Glutamatergic neuron (in vitro differentiated cells): Measurements from ENCODE around the gene ADH4. TPM values are rescaled to one million over a fixed set of nuclear protein-coding genes. Genes with fewer than 3 reads are reported as not detected.
"Not testable (repeated sequence)": the region's sequence is repeated elsewhere in the genome, so short reads cannot be mapped to it uniquely, and the experiment has no call there.

ENCODE experiments used
- DNase-seq: peaks from one replicate; pipeline ENCODE4 v3.0.0; 2022
- H3K27ac Mint-ChIP-seq: one replicate; pipeline ENCODE4 v1.8.0; 2020; ENCODE audit warnings: mild to moderate bottlenecking, mixed read lengths, inconsistent platforms; ENCODE audit not compliant: unreplicated experiment
- H3K27me3 Mint-ChIP-seq: one replicate; pipeline ENCODE4 v1.8.0; 2020; ENCODE audit warnings: mild to moderate bottlenecking, moderate library complexity, mixed read lengths, inconsistent platforms; ENCODE audit not compliant: unreplicated experiment
- H3K36me3 Mint-ChIP-seq: one replicate; pipeline ENCODE4 v1.8.0; 2020; ENCODE audit warnings: mild to moderate bottlenecking, mixed read lengths, inconsistent platforms; ENCODE audit not compliant: unreplicated experiment
- H3K4me1 Mint-ChIP-seq: one replicate; pipeline ENCODE4 v1.8.0; 2020; ENCODE audit warnings: mild to moderate bottlenecking, low read depth, mixed read lengths, inconsistent platforms; ENCODE audit not compliant: unreplicated experiment
- H3K4me3 Mint-ChIP-seq: one replicate; pipeline ENCODE4 v1.8.0; 2020; ENCODE audit warnings: mild to moderate bottlenecking, mixed read lengths, inconsistent platforms; ENCODE audit not compliant: unreplicated experiment
- H3K9me3 Mint-ChIP-seq: one replicate; pipeline ENCODE4 v1.8.0; 2020; ENCODE audit warnings: mild to moderate bottlenecking, moderate library complexity, mixed read lengths, inconsistent platforms; ENCODE audit not compliant: unreplicated experiment
- long read RNA-seq: library from polyadenylated mRNA; unstranded; transcript quantifications from one replicate; pipeline ENCODE4 v2.0.0, GENCODE V29; 2020; ENCODE audit not compliant: unreplicated experiment
- total RNA-seq: library from RNA; stranded (reverse); fragmentation: NEBNext Ultra II Directional; extraction: Animal tissue kit (Norgen Biotek cat#: 25700); gene quantifications from one replicate; pipeline ENCODE4 v1.2.1, GENCODE V29; 2021; ENCODE audit not compliant: unreplicated experiment
- TF ChIP-seq, protein P1 (sequence below): fragments of 200-600 bp; sonication (generic); IDR thresholded peaks from one replicate; pipeline ENCODE4 v1.5.0; 2021; ENCODE audit not compliant: partially characterized antibody, unreplicated experiment

The ADH4 gene
- not detected for total RNA-seq
- long read RNA-seq, result 0 reads

DNA sequence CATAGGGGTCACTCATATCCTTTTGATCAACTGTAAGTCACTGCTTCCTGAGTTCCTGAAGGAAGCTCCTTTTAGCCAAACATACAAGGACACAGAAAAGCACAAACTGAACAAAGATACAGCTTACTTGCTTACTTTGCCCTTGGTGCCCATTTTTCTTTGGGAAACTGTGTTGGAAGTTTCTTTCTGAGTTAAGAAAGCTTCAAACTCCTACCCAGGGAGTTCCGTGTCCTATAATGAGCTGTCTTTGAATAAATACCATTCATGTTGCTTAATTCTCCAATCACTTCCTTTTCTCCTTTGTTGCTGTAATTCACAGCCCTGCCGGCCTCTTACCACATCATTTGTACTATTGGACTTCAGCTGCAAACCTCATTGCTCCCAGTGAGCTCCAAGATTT, at the start of gene ADH4:
Gene ADH4 (minus strand): TSS at position 228 of the 400 bp plus-strand sequence. CDS start 75 bp downstream, at position 153.
- TF ChIP-seq, protein P1, sequence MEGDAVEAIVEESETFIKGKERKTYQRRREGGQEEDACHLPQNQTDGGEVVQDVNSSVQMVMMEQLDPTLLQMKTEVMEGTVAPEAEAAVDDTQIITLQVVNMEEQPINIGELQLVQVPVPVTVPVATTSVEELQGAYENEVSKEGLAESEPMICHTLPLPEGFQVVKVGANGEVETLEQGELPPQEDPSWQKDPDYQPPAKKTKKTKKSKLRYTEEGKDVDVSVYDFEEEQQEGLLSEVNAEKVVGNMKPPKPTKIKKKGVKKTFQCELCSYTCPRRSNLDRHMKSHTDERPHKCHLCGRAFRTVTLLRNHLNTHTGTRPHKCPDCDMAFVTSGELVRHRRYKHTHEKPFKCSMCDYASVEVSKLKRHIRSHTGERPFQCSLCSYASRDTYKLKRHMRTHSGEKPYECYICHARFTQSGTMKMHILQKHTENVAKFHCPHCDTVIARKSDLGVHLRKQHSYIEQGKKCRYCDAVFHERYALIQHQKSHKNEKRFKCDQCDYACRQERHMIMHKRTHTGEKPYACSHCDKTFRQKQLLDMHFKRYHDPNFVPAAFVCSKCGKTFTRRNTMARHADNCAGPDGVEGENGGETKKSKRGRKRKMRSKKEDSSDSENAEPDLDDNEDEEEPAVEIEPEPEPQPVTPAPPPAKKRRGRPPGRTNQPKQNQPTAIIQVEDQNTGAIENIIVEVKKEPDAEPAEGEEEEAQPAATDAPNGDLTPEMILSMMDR, result no peak
- Mint-ChIP-seq H3K9me3 (no peaks in the 10 kb centered on the region), H3K27me3 (peaks cover 2% of the 10 kb centered on the region), H3K36me3 (no peaks in the 10 kb centered on the region), H3K4me1 (no peaks in the 10 kb centered on the region), H3K27ac (no peak within 1 kb of the TSS), H3K4me3 (no peak within 1 kb of the TSS)
- DNase-seq, result no peak

DNA sequence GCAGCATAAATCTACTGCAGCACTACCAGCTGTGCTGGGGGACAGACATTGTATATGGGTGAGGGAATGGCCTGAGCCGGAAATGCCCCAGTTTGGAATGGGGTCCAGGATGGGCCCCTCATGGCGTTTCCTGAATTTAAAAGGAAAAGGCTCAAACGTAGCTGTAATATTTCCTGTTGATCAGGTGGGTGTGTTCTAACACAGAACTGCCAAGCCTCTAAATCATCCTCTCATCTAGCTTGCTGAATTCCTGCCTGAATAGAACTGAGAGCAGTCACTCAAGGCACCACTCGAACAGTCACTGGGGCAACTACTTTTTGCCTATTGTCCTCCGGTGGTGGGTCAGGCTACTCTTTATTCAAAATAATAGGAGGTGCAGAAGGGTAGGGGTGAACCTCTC, 46.2 kb upstream of the ADH4 start:
- H3K4me3 Mint-ChIP-seq, result no peak overlapping the region
- no peaks in the 10 kb centered on the region for H3K4me1 Mint-ChIP-seq
- H3K36me3 Mint-ChIP-seq, result peaks cover 14% of the 10 kb centered on the region
- no peaks in the 10 kb centered on the region for H3K27me3 Mint-ChIP-seq
- H3K9me3 Mint-ChIP-seq, result peaks cover 4% of the 10 kb centered on the region
- TF ChIP-seq, protein P1, result no peak
- no peak for DNase-seq
- no peak overlapping the region for H3K27ac Mint-ChIP-seq

GRCh38 chr4:99189900-99190299, 45.8 kb upstream of the ADH4 start:
- H3K9me3 Mint-ChIP-seq, result not testable (repeated sequence)
- H3K36me3 Mint-ChIP-seq, result peaks cover 19% of the 10 kb centered on the region

GRCh38 chr4:99186029-99186428, 41.9 kb upstream of the ADH4 start:
- Mint-ChIP-seq H3K4me1 (no peaks in the 10 kb centered on the region), H3K27me3 (no peaks in the 10 kb centered on the region), H3K4me3 (no peak overlapping the region), H3K9me3 (peaks cover 2% of the 10 kb centered on the region), H3K36me3 (peaks cover 16% of the 10 kb centered on the region), H3K27ac (no peak overlapping the region)
- DNase-seq, result no peak
- TF ChIP-seq, protein P1, result no peak

More at GRCh38 chr4:99189900-99190299, 45.8 kb upstream of the ADH4 start:
- not testable (repeated sequence) for DNase-seq, H3K4me1 Mint-ChIP-seq, H3K4me3 Mint-ChIP-seq, H3K27ac Mint-ChIP-seq, H3K27me3 Mint-ChIP-seq

DNA sequence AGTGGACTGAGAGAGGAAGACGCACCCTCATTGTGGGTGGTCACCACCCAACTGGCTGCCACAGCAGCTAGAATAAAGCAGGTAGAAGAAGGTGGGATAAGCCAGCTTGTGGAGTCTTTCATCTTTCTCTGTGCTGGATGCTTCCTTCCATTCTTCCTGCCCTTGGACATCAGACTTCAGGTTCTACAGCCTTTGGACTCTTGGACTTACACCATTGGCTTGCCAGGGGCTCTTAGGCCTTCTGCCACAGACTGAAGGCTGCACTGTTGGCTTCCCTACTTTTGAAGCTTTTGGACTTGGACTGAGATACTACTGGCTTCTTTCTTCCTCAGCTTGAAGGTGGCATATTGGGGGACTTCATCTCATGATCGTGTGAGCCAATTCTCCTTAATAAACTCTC, 41.5 kb upstream of the ADH4 start:
- H3K36me3 Mint-ChIP-seq, result peaks cover 15% of the 10 kb centered on the region
- no peaks in the 10 kb centered on the region for H3K27me3 Mint-ChIP-seq
- no peak overlapping the region for H3K27ac Mint-ChIP-seq
- H3K4me1 Mint-ChIP-seq, result no peaks in the 10 kb centered on the region
- no peak overlapping the region for H3K4me3 Mint-ChIP-seq
- no peak for DNase-seq
- H3K9me3 Mint-ChIP-seq, result no peaks in the 10 kb centered on the region
- TF ChIP-seq, protein P1, result no peak
